Gastrocnemius medialis (tissue), 4 donors: ENCODE measurements around the gene BAZ2B.

Experiments
- CTCF ChIP-seq, 5 experiments: fragments of 450-650 bp in 3 of 5; fragments of 200-600 bp in 2 of 5; sonication (generic) in 2 of 5; IDR thresholded peaks in 4 of 5; conservative IDR thresholded peaks in 1 of 5; 1 replicate in 4 of 5; 2 replicates in 1 of 5; pipeline ENCODE4 v1.5.1; 2016 to 2019; ENCODE audit warnings: antibody characterized with exemption in 5 of 5, mild to moderate bottlenecking in 3 of 5, moderate library complexity in 3 of 5
- POLR2A ChIP-seq, 2 donors: fragments of 450-650 bp; IDR thresholded peaks; one replicate each; pipeline ENCODE4 v1.6.1; 2017; ENCODE audit warnings: antibody characterized with exemption in 2 of 2, mild to moderate bottlenecking in 2 of 2, moderate library complexity in 2 of 2

- TF ChIP-seq CTCF (IDR thresholded peaks at IDR 0.05 in 4 of 5, conservative IDR thresholded peaks at IDR 0.05 in 1 of 5) (no peak), POLR2A (IDR thresholded peaks at IDR 0.05) (no peak)
Observed at GRCh38 chr2:159637240-159637639, 20.9 kb upstream of the BAZ2B start.
